Activated CD4-positive, alpha-beta T cell treated with anti-CD3 and anti-CD28 coated beads, Interleukin-2, amount 10 ng/mL, durations not matched to agents 7 days and 5 days (primary cell): ENCODE results near the gene ECSCR. TPM values are rescaled to one million over a fixed set of nuclear protein-coding genes. Genes with fewer than 3 reads are reported as not detected.
"Not testable (repeated sequence)": the region's sequence is repeated elsewhere in the genome, so short reads cannot be mapped to it uniquely, and the experiment has no call there.

ENCODE experiments used
- CTCF ChIA-PET: fragments of 350-600 bp; sonication (Branson Sonifier 250); formaldehyde crosslinking; loops from one replicate; lab custom pipeline; 2021; ENCODE audit warnings: antibody characterized with exemption; lab: Charles Lee
- POLR2A ChIA-PET: fragments of 350-600 bp; sonication (Branson Sonifier 250); formaldehyde crosslinking; loops from one replicate; lab custom pipeline; 2021; ENCODE audit warnings: antibody characterized with exemption; lab: Charles Lee
- DNase-seq: peaks from one replicate; pipeline ENCODE4 v3.0.0-alpha.2; 2020
- H3K27ac Mint-ChIP-seq: one replicate; pipeline ENCODE4 v1.8.0; 2021; ENCODE audit warnings: mild to moderate bottlenecking, moderate library complexity, mixed read lengths
- H3K27me3 Mint-ChIP-seq: one replicate; pipeline ENCODE4 v1.8.0; 2021; ENCODE audit warnings: mixed read lengths
- H3K36me3 Mint-ChIP-seq: one replicate; pipeline ENCODE4 v1.8.0; 2021; ENCODE audit warnings: low read depth, mixed read lengths
- H3K4me1 Mint-ChIP-seq: one replicate; pipeline ENCODE4 v1.8.0; 2021; ENCODE audit warnings: mixed read lengths
- H3K4me3 Mint-ChIP-seq: one replicate; pipeline ENCODE4 v1.8.0; 2021; ENCODE audit warnings: mild to moderate bottlenecking, moderate library complexity, mixed read lengths
- H3K9me3 Mint-ChIP-seq: one replicate; pipeline ENCODE4 v1.8.0; 2021; ENCODE audit warnings: mixed read lengths
- total RNA-seq, 2 experiments: library from RNA; stranded (reverse); gene quantifications; one replicate each; pipeline ENCODE4 v1.2.3, GENCODE V29; 2021

The ECSCR gene
- total RNA-seq, 2 experiments from 2014 or later: 0.45 to 0.73 TPM

DNA sequence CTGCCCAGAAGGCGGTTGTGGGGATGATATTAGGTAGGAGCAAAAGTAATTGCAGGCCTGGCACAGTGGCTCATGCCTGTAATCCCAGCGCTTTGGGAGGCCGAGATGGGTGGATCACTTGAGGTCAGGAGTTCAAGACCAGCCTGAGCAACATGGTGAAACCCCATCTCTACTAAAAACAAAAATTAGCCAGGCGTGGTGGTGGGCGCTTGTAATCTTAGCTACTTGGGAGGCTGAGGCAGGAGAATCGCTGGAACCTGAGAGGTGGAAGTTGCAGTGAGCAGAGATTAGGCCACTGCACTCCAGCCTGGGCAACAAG lies 20.3 kb upstream of the ECSCR start:
- CTCF ChIA-PET: interaction anchor here (0.7 to 4.5 kb wide), 13 partner anchors 12 to 153 kb away, joined by 3 to 33 read pairs (median 6); partner anchors contain the start of genes DNAJC18 and ECSCR
- H3K4me3 Mint-ChIP-seq: peak overlapping the region; percentile 82
- peaks cover 37% of the 10 kb centered on the region for H3K4me1 Mint-ChIP-seq
- H3K27ac Mint-ChIP-seq: peak overlapping the region; percentile 95
- not testable (repeated sequence) for H3K9me3 Mint-ChIP-seq, DNase-seq, H3K27me3 Mint-ChIP-seq
- H3K36me3 Mint-ChIP-seq: peaks cover 29% of the 10 kb centered on the region
- POLR2A ChIA-PET: interaction anchor here (0.6 to 0.8 kb wide), 3 partner anchors 11 to 67 kb away, joined by 3 to 4 read pairs (median 3); no protein-coding TSS in a partner anchor

DNA sequence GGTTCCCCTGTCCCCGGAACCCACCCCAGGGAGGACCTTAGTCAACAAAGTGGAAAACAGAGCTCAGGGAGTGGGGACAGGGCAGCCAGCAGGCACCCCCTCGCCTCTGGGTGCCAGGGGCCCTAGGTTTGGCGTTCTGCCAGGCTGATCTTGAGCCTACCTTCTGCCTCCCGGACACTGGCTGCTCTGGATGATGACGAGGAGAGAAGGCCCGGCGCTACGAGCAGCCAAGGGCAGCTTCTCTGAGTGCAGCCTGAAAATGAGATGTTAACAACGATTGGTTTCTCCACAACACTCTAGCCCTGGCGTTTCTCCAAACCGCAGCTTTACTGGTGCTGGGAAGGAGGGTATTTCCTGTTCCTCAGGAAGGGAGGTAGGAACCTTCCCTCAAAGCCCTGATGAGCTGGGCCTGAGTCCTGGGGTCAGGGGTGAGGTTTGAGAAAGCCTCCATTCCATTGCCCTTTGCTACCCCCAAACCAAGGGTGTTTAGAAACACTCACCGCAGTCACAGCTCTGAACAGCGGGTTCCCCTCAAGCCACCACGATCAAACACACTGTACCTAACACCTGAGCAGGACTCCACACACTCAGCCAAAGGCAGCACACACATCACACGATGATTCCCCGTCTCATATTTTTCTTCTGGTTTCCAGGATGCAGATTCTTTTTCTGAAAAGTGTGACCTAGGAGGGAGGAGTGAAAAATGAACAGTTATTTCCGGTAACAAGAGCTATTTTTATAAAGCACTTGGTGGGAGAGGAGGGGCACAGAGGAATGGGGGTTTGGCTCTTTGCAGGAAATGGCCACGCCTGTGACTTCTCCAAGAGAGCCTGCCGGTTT lies 19.7 kb upstream of the ECSCR start, which contains the start of gene STING1:
Gene STING1 (minus strand): TSS at position 709 of the 840 bp plus-strand sequence. CDS start 1,054 bp downstream, outside the sequence.
- H3K27ac Mint-ChIP-seq: peak within 1 kb of the TSS; percentile 95
- DNase-seq: peak; percentile 73
- H3K4me1 Mint-ChIP-seq: peaks cover 43% of the 10 kb centered on the region
- no peaks in the 10 kb centered on the region for H3K9me3 Mint-ChIP-seq
- H3K4me3 Mint-ChIP-seq: peak within 1 kb of the TSS; percentile 82
- ChIA-PET CTCF (interaction anchor here (0.7 to 4.5 kb wide), 20 partner anchors 11 to 193 kb away, joined by 3 to 33 read pairs (median 5); partner anchors contain the start of genes DNAJC18, ECSCR and SMIM33), POLR2A (interaction anchor here (0.6 to 1.4 kb wide), 6 partner anchors 12 to 66 kb away, joined by 3 to 4 read pairs (median 3); no protein-coding TSS in a partner anchor)
- no peaks in the 10 kb centered on the region for H3K27me3 Mint-ChIP-seq
- H3K36me3 Mint-ChIP-seq: peaks cover 35% of the 10 kb centered on the region

DNA sequence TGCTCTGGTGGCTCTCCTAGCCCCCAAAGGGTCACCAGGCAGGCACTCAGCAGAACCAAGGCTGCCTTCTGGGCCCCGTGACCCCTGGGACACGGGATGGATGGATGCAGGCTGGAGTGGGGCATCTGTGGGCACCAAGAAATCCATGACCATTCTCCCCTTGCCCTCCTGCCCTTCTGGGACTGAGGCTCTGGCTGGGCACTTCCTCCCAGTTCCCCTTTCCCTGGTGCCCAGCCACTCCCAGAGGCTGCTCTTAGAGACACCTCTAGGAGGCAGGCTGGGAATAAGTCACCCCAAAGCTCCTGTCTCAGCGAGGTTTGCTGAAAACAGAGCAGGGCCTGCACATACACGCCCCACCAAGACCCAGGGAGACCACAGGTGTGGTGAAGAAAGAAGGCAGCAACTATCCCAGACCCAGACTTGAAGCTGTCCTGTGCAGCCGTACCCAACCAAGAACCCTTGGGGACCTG lies 19.1 kb upstream of the ECSCR start:
- no peaks in the 10 kb centered on the region for H3K9me3 Mint-ChIP-seq
- ChIA-PET CTCF (interaction anchor here (0.8 to 4.5 kb wide), 18 partner anchors 10 to 193 kb away, joined by 3 to 33 read pairs (median 5); partner anchors contain the start of genes DNAJC18, ECSCR and SMIM33), POLR2A (interaction anchor here (0.6 to 1.4 kb wide), 3 partner anchors 15 to 40 kb away, joined by 3 read pairs; no protein-coding TSS in a partner anchor)
- H3K4me3 Mint-ChIP-seq: peak overlapping the region; percentile 82
- H3K4me1 Mint-ChIP-seq: peaks cover 44% of the 10 kb centered on the region
- DNase-seq: peak; percentile 28
- H3K36me3 Mint-ChIP-seq: peaks cover 40% of the 10 kb centered on the region
- peak overlapping the region; percentile 95 for H3K27ac Mint-ChIP-seq
- no peaks in the 10 kb centered on the region for H3K27me3 Mint-ChIP-seq

DNA sequence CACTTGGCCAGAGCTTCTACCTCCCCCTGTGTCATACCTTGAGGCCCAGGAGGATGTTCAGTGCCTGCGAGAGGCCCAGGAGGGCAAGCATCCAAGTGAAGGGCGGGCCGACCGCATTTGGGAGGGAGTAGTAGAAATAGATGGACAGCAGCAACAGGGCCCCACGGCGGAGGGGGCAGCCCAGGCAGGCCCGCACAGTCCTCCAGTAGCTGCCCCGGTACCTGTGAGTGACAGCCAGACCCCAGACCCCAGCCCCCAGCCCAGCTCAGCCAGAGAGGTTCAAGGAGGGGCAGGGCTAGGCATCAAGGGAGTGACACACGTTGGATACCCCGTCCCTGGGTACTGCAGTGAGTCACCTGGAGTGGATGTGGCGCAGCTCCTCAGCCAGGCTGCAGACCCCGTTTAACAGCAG lies 18.6 kb upstream of the ECSCR start:
- ChIA-PET CTCF (interaction anchor here (0.8 to 4.5 kb wide), 12 partner anchors 10 to 192 kb away, joined by 3 to 33 read pairs (median 4); partner anchors contain the start of genes ECSCR and SMIM33), POLR2A (interaction anchor here (1.4 kb wide), 1 partner anchor 31 kb away, joined by 3 read pairs; no protein-coding TSS in a partner anchor)
- H3K36me3 Mint-ChIP-seq: peaks cover 45% of the 10 kb centered on the region
- peak overlapping the region; percentile 95 for H3K27ac Mint-ChIP-seq
- no peak for DNase-seq
- H3K4me1 Mint-ChIP-seq: peaks cover 48% of the 10 kb centered on the region
- no peaks in the 10 kb centered on the region for H3K27me3 Mint-ChIP-seq
- H3K9me3 Mint-ChIP-seq: no peaks in the 10 kb centered on the region
- H3K4me3 Mint-ChIP-seq: peak overlapping the region; percentile 82

DNA sequence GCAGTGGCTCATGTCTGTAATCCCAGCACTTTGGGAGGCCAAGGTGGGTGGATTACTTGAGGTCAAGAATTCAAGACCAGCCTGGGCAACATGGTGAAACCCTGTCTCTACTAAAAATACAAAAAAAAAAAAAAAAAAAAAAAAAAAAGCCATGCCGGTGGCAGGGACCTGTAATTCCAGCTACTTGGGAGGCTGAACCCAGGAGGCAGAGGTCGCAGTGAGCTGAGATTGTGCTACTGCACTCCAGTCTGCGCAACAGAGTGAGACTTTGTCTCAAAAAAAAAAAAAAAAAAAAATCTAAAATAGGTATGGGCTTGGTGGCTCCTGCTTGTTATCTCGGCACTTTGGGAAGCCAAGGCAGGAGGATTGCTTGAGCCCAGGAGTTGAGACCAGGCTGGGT lies 17.2 kb upstream of the ECSCR start:
- Mint-ChIP-seq H3K4me1 (peaks cover 59% of the 10 kb centered on the region), H3K36me3 (peaks cover 57% of the 10 kb centered on the region)
- H3K9me3 Mint-ChIP-seq, H3K4me3 Mint-ChIP-seq, H3K27me3 Mint-ChIP-seq, POLR2A ChIA-PET, DNase-seq, H3K27ac Mint-ChIP-seq: not testable (repeated sequence)
- CTCF ChIA-PET: interaction anchor here (0.7 to 1.5 kb wide), 3 partner anchors 18 to 57 kb away, joined by 4 to 5 read pairs (median 5); partner anchors contain the start of gene ECSCR

DNA sequence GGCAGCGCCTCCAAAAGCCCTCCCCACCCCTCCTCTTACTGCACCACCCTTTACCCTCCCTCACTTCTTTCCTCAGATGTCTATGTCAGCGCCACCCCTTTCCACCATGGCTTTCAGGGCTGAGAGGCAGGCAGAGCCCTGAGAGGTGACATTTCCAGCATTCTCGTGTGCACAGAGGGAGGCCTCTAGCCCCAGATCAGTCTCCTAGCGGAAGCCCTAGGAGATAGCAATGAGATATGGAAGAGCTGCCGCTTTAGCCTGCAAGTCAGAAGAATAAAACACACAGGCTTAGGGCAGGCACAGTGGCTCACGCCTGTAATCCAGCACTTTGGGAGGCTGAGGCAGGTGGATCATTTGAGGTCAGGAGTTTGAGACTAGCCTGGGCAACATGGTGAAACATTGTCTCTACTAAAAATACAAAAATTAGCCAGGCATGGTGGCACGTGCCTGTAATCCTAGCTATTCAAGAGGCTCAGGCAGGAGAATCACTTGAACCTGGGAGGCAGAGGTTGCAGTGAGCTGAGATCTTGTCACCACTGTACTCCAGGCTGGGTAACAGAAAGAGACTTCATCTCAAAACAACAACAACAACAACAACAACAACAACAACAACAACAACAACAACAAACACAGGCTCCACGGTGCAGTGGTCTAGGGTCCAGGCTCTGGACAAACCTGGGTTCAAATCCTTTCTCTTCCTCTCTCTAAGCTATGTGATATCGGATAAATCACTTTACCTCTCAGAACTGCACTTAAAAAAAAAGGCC lies 16.3 kb upstream of the ECSCR start:
- H3K4me1 Mint-ChIP-seq: peaks cover 67% of the 10 kb centered on the region
- CTCF ChIA-PET: interaction anchor here (0.8 to 1.6 kb wide), 6 partner anchors 13 to 56 kb away, joined by 3 to 7 read pairs (median 5); partner anchors contain the start of genes DNAJC18 and ECSCR
- H3K27me3 Mint-ChIP-seq, H3K4me3 Mint-ChIP-seq, POLR2A ChIA-PET, DNase-seq, H3K9me3 Mint-ChIP-seq: not testable (repeated sequence)
- H3K27ac Mint-ChIP-seq: peak overlapping the region; percentile 78
- peaks cover 59% of the 10 kb centered on the region for H3K36me3 Mint-ChIP-seq

DNA sequence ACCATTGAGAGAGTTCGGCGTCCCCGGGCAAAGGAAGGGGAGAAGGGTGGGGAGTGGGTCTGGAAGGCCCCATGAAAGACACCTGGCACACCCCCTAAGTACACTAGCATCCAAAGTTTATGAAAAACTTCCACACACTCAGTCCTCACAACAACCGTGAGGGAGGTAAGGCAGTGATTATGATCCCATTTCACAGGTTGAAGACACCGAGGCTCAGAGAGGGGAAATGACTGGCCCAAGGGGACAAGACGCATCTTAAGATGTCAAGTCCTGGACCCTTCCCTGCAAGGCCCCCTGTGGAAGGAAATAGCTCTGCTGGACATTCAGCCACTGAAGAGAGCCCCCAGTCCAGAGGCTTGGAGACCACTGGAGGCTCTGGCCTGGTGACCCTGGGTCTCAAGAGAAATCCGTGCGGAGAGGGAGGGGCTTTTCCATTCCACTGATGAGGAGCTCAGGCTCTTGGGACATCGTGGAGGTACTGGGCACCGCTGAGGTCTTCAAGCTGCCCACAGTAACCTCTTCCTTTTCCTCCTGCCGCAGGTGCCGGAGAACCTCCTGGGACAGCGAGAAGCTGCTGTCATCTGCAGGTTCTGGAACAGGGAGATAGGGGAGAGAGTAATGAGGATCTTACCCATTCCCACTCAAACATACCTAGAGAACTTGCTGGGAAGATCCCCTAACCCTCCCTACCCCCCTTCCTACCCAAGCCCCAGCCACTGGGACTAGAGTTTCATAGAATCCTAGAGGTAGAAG lies 13.5 kb upstream of the ECSCR start:
- ChIA-PET POLR2A (no interaction called here), CTCF (interaction anchor here (1.4 to 1.6 kb wide), 4 partner anchors 9 to 84 kb away, joined by 3 to 6 read pairs (median 5); no protein-coding TSS in a partner anchor)
- peaks cover 82% of the 10 kb centered on the region for H3K4me1 Mint-ChIP-seq
- peaks cover 58% of the 10 kb centered on the region for H3K36me3 Mint-ChIP-seq
- peak overlapping the region; percentile 86 for H3K27ac Mint-ChIP-seq
- no peak for DNase-seq
- no peaks in the 10 kb centered on the region for H3K27me3 Mint-ChIP-seq
- no peaks in the 10 kb centered on the region for H3K9me3 Mint-ChIP-seq
- H3K4me3 Mint-ChIP-seq: no peak overlapping the region

DNA sequence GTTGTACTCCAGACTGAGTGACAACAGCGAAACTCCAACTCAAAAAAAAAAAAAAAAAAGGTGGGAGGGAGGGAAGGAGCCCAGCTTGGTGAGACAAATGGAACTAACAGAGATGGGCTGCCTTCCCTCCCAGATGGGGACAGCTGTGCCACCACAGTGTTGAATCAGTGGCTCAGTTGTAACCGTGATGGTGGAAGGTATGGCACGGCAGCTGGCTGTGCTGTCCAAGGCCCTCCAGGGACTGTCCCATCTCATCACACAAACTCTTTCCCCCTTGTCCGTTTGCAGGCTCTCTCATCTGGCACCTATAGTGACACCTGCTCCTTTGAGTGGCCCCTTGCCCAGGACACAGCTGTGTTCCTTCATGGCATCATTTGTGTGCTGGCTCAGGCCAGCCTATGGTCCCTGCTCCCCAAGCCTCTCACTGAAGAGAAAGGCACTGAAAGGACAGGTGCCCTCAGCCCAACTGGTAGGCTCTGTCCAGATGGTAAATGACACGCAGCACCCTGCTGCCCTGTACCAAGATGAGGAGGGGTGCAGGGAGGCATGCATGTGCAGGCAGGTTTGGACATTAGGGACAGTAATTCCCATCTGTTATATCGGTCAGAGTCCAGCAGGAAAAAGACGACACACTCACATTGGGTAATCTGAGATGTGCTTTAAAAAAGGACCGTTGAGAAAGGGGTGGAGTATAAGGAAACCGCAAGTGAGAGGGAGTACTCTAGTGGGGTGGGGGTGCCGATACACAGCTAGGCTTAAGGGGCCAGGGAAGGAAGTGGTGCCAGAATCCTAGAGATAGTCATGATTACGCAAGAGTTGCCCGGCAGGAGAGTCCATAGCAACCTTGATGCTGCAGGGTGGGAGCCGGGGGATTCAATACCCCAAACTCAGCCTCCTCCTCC lies 12.6 kb upstream of the ECSCR start:
- H3K27me3 Mint-ChIP-seq: no peaks in the 10 kb centered on the region
- peak overlapping the region; percentile 35 for H3K4me3 Mint-ChIP-seq
- H3K9me3 Mint-ChIP-seq: no peaks in the 10 kb centered on the region
- no peak for DNase-seq
- peaks cover 50% of the 10 kb centered on the region for H3K36me3 Mint-ChIP-seq
- POLR2A ChIA-PET: no interaction called here
- H3K4me1 Mint-ChIP-seq: peaks cover 83% of the 10 kb centered on the region
- CTCF ChIA-PET: interaction anchor here (0.6 to 3.2 kb wide), 4 partner anchors 13 to 53 kb away, joined by 3 to 9 read pairs (median 4); partner anchors contain the start of gene ECSCR
- H3K27ac Mint-ChIP-seq: peak overlapping the region; percentile 86

DNA sequence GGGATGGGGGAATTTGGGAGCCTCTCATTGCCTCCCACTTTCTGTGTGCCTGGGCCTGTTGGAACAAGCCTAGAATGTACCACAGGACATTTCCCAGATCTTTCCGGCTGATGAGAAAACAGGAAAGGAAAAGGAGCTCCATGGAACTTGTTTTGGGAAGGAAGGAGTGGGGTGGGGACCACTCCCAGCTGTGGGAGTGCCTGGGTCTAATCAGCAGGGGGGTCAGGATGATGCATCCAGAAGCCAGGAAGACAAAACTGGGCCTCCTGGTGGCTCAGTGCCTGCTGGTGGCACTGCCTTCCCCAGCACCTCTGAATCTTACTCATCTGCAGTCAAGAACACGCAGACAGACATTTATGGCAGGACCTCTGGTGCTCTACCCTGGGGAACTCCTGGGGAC lies 11.0 kb upstream of the ECSCR start:
- no peak for DNase-seq
- Mint-ChIP-seq H3K4me3 (no peak overlapping the region), H3K9me3 (no peaks in the 10 kb centered on the region), H3K4me1 (peaks cover 90% of the 10 kb centered on the region), H3K27me3 (no peaks in the 10 kb centered on the region), H3K36me3 (peaks cover 45% of the 10 kb centered on the region), H3K27ac (peak overlapping the region; percentile 78)
- POLR2A ChIA-PET: interaction anchor here (0.5 kb wide), 1 partner anchor 38 kb away, joined by 6 read pairs; no protein-coding TSS in a partner anchor
- CTCF ChIA-PET: interaction anchor here (0.7 to 3.2 kb wide), 4 partner anchors 12 to 41 kb away, joined by 3 to 9 read pairs (median 4); partner anchors contain the start of gene ECSCR

DNA sequence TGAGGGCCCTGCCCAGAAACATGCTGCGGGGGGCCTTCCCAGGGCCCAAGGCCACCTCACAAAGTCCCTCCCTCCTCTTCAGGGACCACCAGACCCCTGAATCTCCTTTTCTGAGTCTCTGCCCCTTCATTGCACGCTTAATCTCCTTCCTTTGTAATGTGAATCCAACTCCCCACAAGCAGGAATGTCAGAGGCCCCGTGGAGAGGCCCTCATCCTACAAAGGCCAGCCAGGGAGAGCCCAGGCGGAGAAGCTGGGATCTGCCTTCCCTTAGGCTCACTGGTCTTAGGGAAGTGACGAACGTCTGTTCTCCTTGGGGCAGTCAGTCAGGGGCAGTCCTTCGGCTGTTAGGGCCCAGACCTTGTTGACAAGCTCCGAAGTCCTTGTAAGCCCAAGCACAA lies 10.6 kb upstream of the ECSCR start:
- no peaks in the 10 kb centered on the region for H3K9me3 Mint-ChIP-seq
- H3K27ac Mint-ChIP-seq: peak overlapping the region; percentile 78
- peaks cover 90% of the 10 kb centered on the region for H3K4me1 Mint-ChIP-seq
- no peak overlapping the region for H3K4me3 Mint-ChIP-seq
- CTCF ChIA-PET: interaction anchor here (0.8 to 3.2 kb wide), 2 partner anchors 11 to 41 kb away, joined by 4 to 9 read pairs; partner anchors contain the start of gene ECSCR
- DNase-seq: no peak
- POLR2A ChIA-PET: interaction anchor here (0.5 kb wide), 1 partner anchor 37 kb away, joined by 6 read pairs; no protein-coding TSS in a partner anchor
- peaks cover 40% of the 10 kb centered on the region for H3K36me3 Mint-ChIP-seq
- no peaks in the 10 kb centered on the region for H3K27me3 Mint-ChIP-seq
